ENCODE results near the gene SNTG2.

SNTG2 gene

DNA sequence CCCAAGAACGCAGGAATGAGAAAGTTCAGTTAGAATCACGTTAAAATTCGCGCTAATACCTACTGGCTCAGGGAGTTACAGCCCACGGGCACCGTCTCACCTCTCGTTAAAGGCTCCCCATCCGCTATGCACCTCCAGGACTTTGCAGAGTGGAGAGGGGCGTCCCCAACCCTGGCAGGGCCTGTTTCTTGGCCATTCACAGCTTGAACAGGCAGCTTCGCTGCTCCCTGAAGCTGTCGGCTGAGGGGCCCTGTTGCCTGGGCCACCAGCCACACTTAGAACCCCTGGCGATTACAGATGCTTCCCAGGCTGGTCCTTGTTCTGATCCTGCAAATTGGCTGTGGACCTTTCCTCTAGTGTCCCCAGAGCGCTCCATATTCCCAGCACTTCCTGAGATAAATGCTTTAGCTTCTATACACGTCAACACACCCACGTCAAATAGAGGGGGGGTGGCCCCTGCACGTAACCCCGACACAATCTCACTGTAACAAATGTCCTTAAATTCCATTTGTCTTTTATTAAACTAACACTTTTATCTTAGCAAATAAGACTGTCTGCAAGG lies 16.8 kb upstream of the SNTG2 start:
- H3K4me3 ChIP-seq (ENCODE audit: low read depth, low read length): no peak overlapping the region
- DNase-seq (ENCODE audit: low read depth): no peak
- no peak for TF ChIP-seq CTCF (IDR thresholded peaks at IDR 0.05; ENCODE audit: control insufficient read depth, extremely low read depth, insufficient read depth)

GRCh38 chr2:937530-937929 lies 13.1 kb upstream of the SNTG2 start:
- no peak for TF ChIP-seq CTCF (IDR thresholded peaks at IDR 0.05; ENCODE audit: control insufficient read depth, extremely low read depth, insufficient read depth)
- H3K4me3 ChIP-seq (ENCODE audit: low read depth, low read length): no peak overlapping the region
- DNase-seq (ENCODE audit: low read depth): no peak

DNA sequence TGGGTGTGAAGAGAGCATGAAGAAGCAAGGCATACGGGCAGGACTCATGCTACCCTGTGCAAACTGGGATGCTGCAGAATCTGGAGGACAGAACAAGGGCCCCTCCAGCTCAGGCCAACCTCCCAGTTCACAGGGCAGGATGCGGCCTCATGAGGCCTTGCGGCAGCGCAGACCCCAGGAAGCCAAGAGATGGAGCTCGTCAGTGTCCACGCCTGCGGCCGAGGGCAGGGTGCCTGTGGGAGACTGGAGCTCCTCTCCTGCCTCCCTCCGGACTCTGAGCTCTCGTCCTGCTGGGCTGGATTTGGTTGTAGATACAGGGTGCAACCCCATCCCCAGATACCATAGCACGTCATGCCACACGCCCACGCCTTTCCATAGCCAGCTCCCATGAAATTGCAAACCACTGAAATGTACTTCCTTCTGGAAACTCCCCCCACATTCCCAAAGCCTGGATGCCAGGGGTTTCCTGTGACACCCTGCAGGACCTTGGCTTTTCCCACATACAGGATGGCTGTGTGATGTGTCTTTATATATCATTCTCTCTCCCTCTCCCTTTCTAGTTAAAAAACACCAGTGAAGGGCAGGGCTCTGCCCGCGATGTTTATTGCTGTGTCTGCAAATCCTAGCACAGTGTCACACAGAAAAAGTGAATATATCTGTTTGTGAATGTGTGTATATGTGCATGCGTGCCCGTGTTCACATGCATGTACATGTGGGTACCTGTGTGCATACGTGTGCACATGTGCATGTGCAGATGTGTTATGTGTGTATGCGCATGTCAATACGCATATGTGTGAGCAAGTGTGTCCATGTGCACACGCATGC lies 12.3 kb upstream of the SNTG2 start:
- DNase-seq (ENCODE audit: low read depth): no peak
- TF ChIP-seq CTCF (IDR thresholded peaks at IDR 0.05; ENCODE audit: control insufficient read depth, extremely low read depth, insufficient read depth): no peak
- no peak overlapping the region for H3K4me3 ChIP-seq (ENCODE audit: low read depth, low read length)

DNA sequence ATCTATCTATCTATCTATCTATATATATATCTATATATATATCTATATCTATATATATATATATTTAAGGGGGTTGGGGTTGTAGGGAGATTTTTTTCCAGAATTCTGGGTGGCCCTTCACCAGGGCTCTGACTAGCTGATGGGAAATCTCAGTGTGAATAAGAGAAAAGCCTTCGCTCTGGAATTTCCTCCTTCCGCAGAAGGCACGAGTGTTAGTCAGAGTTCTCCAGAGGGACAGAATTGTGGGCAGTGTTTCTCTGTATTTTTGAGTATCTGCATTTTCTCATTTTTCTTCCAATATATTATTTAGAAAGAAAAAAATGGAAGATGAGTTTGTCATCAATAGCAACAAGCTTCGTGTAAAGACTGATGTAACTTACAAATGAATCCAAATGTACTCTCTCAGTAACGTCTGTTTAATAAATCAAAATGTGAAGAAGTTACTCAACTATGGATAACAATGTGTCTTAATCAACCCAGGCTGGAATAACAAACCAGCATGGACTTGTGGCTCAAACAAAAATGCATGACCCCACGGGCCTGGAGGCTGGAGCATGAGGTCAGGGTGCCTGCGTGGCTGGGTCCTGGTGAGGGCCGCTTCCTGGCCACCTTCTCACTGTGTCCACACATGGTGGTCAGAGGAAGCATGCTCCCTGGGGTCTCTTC lies 10.6 kb upstream of the SNTG2 start:
- H3K4me3 ChIP-seq (ENCODE audit: low read depth, low read length): no peak overlapping the region
- no peak for DNase-seq (ENCODE audit: low read depth)
- no peak for TF ChIP-seq CTCF (IDR thresholded peaks at IDR 0.05; ENCODE audit: control insufficient read depth, extremely low read depth, insufficient read depth)

DNA sequence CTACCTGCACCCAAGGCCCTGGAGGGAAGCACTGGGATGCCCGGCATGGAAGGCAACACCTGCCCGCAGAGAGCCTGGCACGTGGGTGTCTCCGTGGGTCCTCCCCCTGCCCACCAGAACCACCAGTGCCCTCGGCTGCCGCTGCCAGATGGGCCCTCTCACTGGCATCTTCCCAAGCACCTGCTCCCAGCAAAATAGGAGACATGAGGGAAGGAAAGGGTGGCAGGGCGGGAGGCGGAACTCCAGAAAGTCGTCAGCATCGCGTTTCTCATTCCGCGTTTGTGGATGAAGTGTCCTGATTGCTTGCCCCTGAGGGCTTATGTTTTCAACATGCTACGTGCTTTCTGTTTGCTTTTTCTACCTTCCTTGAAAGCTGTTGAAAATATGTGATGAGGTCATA lies 8.8 kb upstream of the SNTG2 start:
- TF ChIP-seq CTCF (IDR thresholded peaks at IDR 0.05; ENCODE audit: control insufficient read depth, extremely low read depth, insufficient read depth): no peak
- DNase-seq (ENCODE audit: low read depth): no peak
- H3K4me3 ChIP-seq (ENCODE audit: low read depth, low read length): no peak overlapping the region

DNA sequence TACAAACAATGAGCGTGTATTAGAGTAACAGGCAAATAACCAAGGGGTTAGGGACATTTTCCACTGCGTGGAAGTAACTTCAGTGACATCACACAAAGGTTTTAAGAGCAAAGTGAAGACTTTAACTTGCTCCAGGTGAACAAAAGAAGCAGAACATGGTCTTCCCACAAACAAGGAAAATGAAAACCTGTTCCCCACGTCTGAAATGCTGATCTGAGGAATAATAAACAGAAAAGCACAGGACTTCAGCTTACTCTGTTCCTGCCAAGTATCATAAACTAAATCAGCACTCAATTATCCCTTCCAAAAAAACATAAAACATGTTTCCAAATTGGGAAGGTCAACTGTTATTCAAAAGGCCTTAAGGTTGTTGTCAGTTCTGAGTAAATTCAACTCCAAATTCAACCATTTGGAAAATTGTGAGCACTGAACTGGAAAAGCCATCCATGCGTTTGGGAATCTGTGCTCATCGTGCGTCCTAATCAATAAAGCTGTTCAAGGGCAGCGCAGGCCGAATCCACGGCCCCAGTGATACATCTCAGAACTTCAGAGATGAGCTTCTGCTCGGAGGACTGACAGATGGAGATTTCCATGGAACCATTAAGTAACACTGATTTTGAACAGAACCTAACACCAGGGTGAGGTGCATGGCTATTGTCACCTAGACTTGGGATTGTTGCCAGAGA lies 7.7 kb upstream of the SNTG2 start:
- no peak for TF ChIP-seq CTCF (IDR thresholded peaks at IDR 0.05; ENCODE audit: control insufficient read depth, extremely low read depth, insufficient read depth)
- no peak overlapping the region for H3K4me3 ChIP-seq (ENCODE audit: low read depth, low read length)
- DNase-seq (ENCODE audit: low read depth): peak; percentile 70

Measured in LNCaP clone FGC (cell line).